Nephron (organoid): ENCODE measurements around the gene PCED1B.
"Not testable (repeated sequence)": the region's sequence is repeated elsewhere in the genome, so short reads cannot be mapped to it uniquely, and the experiment has no call there.

Experiments used
- H3K27ac Mint-ChIP-seq, 3 experiments: 2 replicates each; pipeline ENCODE4 v1.8.0; 2020; ENCODE audit warnings: mixed read lengths in 3 of 3, mild to moderate bottlenecking in 2 of 3, moderate library complexity in 1 of 3
- H3K27me3 Mint-ChIP-seq: 2 replicates; pipeline ENCODE4 v1.8.0; 2021; ENCODE audit warnings: low read depth, mild to moderate bottlenecking, moderate library complexity, mixed read lengths
- H3K36me3 Mint-ChIP-seq: 2 replicates; pipeline ENCODE4 v1.8.0; 2020; ENCODE audit warnings: low read depth, mixed read lengths
- H3K4me1 Mint-ChIP-seq: 2 replicates; pipeline ENCODE4 v1.8.0; 2020; ENCODE audit warnings: mixed read lengths
- H3K4me3 Mint-ChIP-seq, 3 experiments: 2 replicates each; pipeline ENCODE4 v1.8.0; 2020; ENCODE audit warnings: mild to moderate bottlenecking in 3 of 3, mixed read lengths in 3 of 3, moderate library complexity in 2 of 3
- H3K9me3 Mint-ChIP-seq: 2 replicates; pipeline ENCODE4 v1.8.0; 2020; ENCODE audit warnings: mixed read lengths
- TF ChIP-seq, protein P1 (sequence below), 3 experiments: fragments of 200-600 bp; sonication (generic); IDR thresholded peaks; one replicate each; pipeline ENCODE4 v1.5.0; 2021; ENCODE audit warnings: antibody characterized with exemption in 3 of 3; ENCODE audit not compliant: unreplicated experiment in 3 of 3

Gene PCED1B

DNA sequence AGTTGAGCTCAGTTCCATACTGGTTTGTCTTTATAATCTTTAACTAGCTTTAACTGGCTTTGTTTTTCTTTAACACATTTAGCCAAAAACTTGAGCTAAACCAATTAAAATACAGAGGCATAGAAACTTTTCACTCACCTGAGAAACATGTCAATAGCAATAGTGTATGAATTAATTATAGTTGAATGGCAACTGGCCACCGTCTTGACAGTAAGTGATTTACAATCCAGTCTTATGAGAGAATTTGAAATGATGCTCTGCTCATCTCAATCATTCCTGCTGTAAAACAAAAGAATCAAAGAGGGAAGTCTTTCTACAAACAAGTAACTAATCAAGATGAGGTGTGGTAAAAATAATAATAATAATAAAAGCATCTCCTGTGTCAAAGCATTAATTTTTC, 86.9 kb downstream of the PCED1B start:
- H3K27me3 Mint-ChIP-seq, result no peaks in the 10 kb centered on the region
- H3K4me3 Mint-ChIP-seq, result no peak overlapping the region
- TF ChIP-seq, protein P1, sequence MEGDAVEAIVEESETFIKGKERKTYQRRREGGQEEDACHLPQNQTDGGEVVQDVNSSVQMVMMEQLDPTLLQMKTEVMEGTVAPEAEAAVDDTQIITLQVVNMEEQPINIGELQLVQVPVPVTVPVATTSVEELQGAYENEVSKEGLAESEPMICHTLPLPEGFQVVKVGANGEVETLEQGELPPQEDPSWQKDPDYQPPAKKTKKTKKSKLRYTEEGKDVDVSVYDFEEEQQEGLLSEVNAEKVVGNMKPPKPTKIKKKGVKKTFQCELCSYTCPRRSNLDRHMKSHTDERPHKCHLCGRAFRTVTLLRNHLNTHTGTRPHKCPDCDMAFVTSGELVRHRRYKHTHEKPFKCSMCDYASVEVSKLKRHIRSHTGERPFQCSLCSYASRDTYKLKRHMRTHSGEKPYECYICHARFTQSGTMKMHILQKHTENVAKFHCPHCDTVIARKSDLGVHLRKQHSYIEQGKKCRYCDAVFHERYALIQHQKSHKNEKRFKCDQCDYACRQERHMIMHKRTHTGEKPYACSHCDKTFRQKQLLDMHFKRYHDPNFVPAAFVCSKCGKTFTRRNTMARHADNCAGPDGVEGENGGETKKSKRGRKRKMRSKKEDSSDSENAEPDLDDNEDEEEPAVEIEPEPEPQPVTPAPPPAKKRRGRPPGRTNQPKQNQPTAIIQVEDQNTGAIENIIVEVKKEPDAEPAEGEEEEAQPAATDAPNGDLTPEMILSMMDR (IDR thresholded peaks at IDR 0.05; ENCODE audit: unreplicated experiment in 3 of 3), result no peak
- H3K4me1 Mint-ChIP-seq, result peaks cover 11% of the 10 kb centered on the region
- H3K27ac Mint-ChIP-seq, result peak overlapping the region in 2 of 3 experiments; percentile 16 to 73
- peaks cover 13% of the 10 kb centered on the region for H3K36me3 Mint-ChIP-seq
- H3K9me3 Mint-ChIP-seq, result peaks cover 13% of the 10 kb centered on the region

GRCh38 chr12:47170281-47170680, 90.9 kb downstream of the PCED1B start:
- Mint-ChIP-seq H3K36me3 (peaks cover 25% of the 10 kb centered on the region), H3K9me3 (peaks cover 21% of the 10 kb centered on the region)
- H3K27me3 Mint-ChIP-seq, H3K4me3 Mint-ChIP-seq, H3K27ac Mint-ChIP-seq, H3K4me1 Mint-ChIP-seq: not testable (repeated sequence)

GRCh38 chr12:47178014-47178413, 98.6 kb downstream of the PCED1B start:
- no peaks in the 10 kb centered on the region for H3K4me1 Mint-ChIP-seq
- H3K4me3 Mint-ChIP-seq, result no peak overlapping the region
- H3K36me3 Mint-ChIP-seq, result peaks cover 5% of the 10 kb centered on the region
- no peaks in the 10 kb centered on the region for H3K27me3 Mint-ChIP-seq
- H3K27ac Mint-ChIP-seq, result no peak overlapping the region
- TF ChIP-seq, protein P1 (IDR thresholded peaks at IDR 0.05; ENCODE audit: unreplicated experiment in 3 of 3), result no peak
- H3K9me3 Mint-ChIP-seq, result no peaks in the 10 kb centered on the region

GRCh38 chr12:47182164-47182938, 102.9 kb downstream of the PCED1B start:
- not testable (repeated sequence) for H3K4me1 Mint-ChIP-seq, H3K9me3 Mint-ChIP-seq, H3K4me3 Mint-ChIP-seq, H3K27me3 Mint-ChIP-seq, H3K27ac Mint-ChIP-seq, H3K36me3 Mint-ChIP-seq

DNA sequence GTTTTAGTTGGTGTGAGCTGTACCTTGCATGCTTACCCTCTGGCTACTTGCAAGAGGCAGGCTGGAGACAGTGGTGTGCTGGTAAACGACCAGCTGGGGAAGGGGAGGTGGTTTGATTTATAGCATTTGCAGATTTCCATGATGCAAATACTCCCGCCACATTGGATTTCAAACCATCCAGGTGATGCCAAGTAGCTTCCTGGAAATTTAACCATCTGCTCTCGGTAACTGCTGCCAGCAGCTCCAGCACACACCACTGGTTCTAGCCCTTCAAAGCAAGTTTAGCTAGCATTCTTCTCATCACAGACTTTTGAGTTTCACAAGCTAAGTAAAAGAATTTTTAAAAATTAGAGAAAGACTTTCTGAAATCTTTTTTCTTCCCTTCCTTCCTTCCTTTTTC, 104.8 kb downstream of the PCED1B start:
- Mint-ChIP-seq H3K27ac (no peak overlapping the region), H3K9me3 (no peaks in the 10 kb centered on the region), H3K4me1 (no peaks in the 10 kb centered on the region), H3K36me3 (no peaks in the 10 kb centered on the region), H3K4me3 (no peak overlapping the region), H3K27me3 (no peaks in the 10 kb centered on the region)
- TF ChIP-seq, protein P1 (IDR thresholded peaks at IDR 0.05; ENCODE audit: unreplicated experiment in 3 of 3), result no peak

DNA sequence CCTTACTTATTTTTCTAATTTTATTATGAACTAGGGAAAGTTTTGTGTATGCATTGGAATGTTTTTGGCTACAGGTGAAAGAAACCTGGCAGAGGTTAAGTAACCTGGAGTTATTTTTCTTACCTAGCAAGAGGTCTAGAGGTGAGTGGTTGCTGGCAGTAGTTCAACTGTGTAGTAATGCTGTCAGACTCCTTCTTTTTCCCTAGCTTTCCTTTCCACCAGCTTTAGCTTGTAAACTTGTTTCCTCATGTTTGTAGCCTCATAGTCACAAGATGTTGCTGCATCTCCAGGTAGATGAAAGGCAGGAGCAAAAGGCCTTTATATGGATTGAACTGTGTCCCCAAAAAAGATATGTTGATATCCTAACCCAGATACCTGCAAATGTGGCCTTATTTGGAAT, 105.4 kb downstream of the PCED1B start:
- H3K4me1 Mint-ChIP-seq, result peaks cover 3% of the 10 kb centered on the region
- peak overlapping the region in 1 of 3 experiments; percentile 21 for H3K27ac Mint-ChIP-seq
- no peaks in the 10 kb centered on the region for H3K27me3 Mint-ChIP-seq
- TF ChIP-seq, protein P1 (IDR thresholded peaks at IDR 0.05; ENCODE audit: unreplicated experiment in 3 of 3), result no peak
- no peaks in the 10 kb centered on the region for H3K9me3 Mint-ChIP-seq
- no peak overlapping the region for H3K4me3 Mint-ChIP-seq
- H3K36me3 Mint-ChIP-seq, result no peaks in the 10 kb centered on the region

- Mint-ChIP-seq H3K27me3 (no peaks in the 10 kb centered on the region), H3K36me3 (no peaks in the 10 kb centered on the region), H3K9me3 (no peaks in the 10 kb centered on the region), H3K4me1 (peaks cover 8% of the 10 kb centered on the region), H3K4me3 (no peak overlapping the region), H3K27ac (no peak overlapping the region)
- TF ChIP-seq, protein P1 (IDR thresholded peaks at IDR 0.05; ENCODE audit: unreplicated experiment in 3 of 3), result no peak
Observed at GRCh38 chr12:47186246-47186645, 106.8 kb downstream of the PCED1B start.
